ENCODE results near the gene CFAP92.

Gene CFAP92

GRCh38 chr3:128861491-128861890 is 132.4 kb downstream of the CFAP92 start:
- no peak for DNase-seq (ENCODE audit: low read depth)

Data from HS-27A (cell line).